HEK293 (cell line): Measurements from ENCODE around the gene ZNHIT3.

ENCODE experiments used
- CTCF ChIA-PET: fragments of 350-600 bp; formaldehyde crosslinking; extraction: SDS; loops from one replicate; lab custom pipeline; 2021; ENCODE audit warnings: antibody characterized with exemption; lab: Yijun Ruan, JAX
- POLR2A ChIA-PET: fragments of 300-600 bp; formaldehyde crosslinking; extraction: SDS; loops from one replicate; lab custom pipeline; 2020; ENCODE audit warnings: antibody characterized with exemption, inconsistent platforms; lab: Yijun Ruan, JAX
- H3K27ac ChIP-seq: fragments of 200-500 bp; sonication (Bioruptor generic); 2 replicates; pipeline ENCODE4 v1.5.1; 2014; ENCODE audit warnings: low read depth, low read length, control low read depth, inconsistent platforms; ENCODE audit errors: extremely low read depth
- H3K36me3 ChIP-seq, 2 experiments: fragments of 200-500 bp in 1 of 2; sonication (Bioruptor generic) in 1 of 2; 1 replicate in 1 of 2; 2 replicates in 1 of 2; pipeline ENCODE4 v1.5.1; 2014 to 2017; ENCODE audit warnings: inconsistent platforms in 2 of 2, low read length in 2 of 2; ENCODE audit not compliant: control insufficient read depth in 2 of 2, insufficient read depth in 1 of 2
- H3K4me1 ChIP-seq: fragments of 200-500 bp; sonication (Bioruptor generic); 2 replicates; pipeline ENCODE4 v1.5.1; 2014; ENCODE audit warnings: mild to moderate bottlenecking, low read length, inconsistent platforms; ENCODE audit not compliant: control insufficient read depth, insufficient read depth
- H3K4me3 ChIP-seq: 2 replicates; pipeline ENCODE4 v1.5.1; 2011; ENCODE audit warnings: low read depth, mild to moderate bottlenecking, control low read depth, low read length, moderate library complexity
- H3K9me3 ChIP-seq: fragments of 200-500 bp; sonication (Bioruptor generic); 2 replicates; pipeline ENCODE4 v1.5.1; 2014; ENCODE audit warnings: low read depth, low read length, inconsistent platforms; ENCODE audit not compliant: control insufficient read depth, insufficient read depth
- ELK4 ChIP-seq: IDR thresholded peaks from 2 replicates; pipeline ENCODE4 v1.6.1; 2011; ENCODE audit warnings: mild to moderate bottlenecking, low read depth, low read length, borderline replicate concordance
- ZFP37 ChIP-seq: fragments of 450-650 bp; formaldehyde crosslinking; IDR thresholded peaks from 2 replicates; pipeline ENCODE4 v1.5.1; 2016; ENCODE audit warnings: missing biosample characterization, missing genetic modification characterization
- ZFP41 ChIP-seq: fragments of 450-650 bp; formaldehyde crosslinking; IDR thresholded peaks from 2 replicates; pipeline ENCODE4 v1.5.1; 2016; ENCODE audit warnings: missing biosample characterization, missing genetic modification characterization, borderline replicate concordance
- ZNF202 ChIP-seq: fragments of 450-650 bp; formaldehyde crosslinking; IDR thresholded peaks from 2 replicates; pipeline ENCODE4 v1.5.1; 2016; ENCODE audit warnings: missing biosample characterization, missing genetic modification characterization, borderline replicate concordance
- ZNF23 ChIP-seq: fragments of 450-650 bp; formaldehyde crosslinking; IDR thresholded peaks from 2 replicates; pipeline ENCODE4 v1.5.1; 2016; ENCODE audit warnings: missing biosample characterization, missing genetic modification characterization, borderline replicate concordance
- ZNF280D ChIP-seq: fragments of 450-650 bp; formaldehyde crosslinking; IDR thresholded peaks from 2 replicates; pipeline ENCODE4 v1.5.1; 2016; ENCODE audit warnings: missing biosample characterization, missing genetic modification characterization
- ZNF335 ChIP-seq: fragments of 450-650 bp; formaldehyde crosslinking; conservative IDR thresholded peaks from 2 replicates; pipeline ENCODE4 v1.5.1; 2016; ENCODE audit warnings: missing biosample characterization, missing genetic modification characterization
- ZNF404 ChIP-seq: fragments of 450-650 bp; formaldehyde crosslinking; IDR thresholded peaks from 2 replicates; pipeline ENCODE4 v1.5.1; 2017; ENCODE audit warnings: missing biosample characterization, missing genetic modification characterization
- ZNF510 ChIP-seq: fragments of 450-650 bp; formaldehyde crosslinking; IDR thresholded peaks from 2 replicates; pipeline ENCODE4 v1.5.1; 2018; ENCODE audit warnings: mild to moderate bottlenecking, missing genetic modification characterization, missing biosample characterization; ENCODE audit not compliant: insufficient replicate concordance
- ZNF558 ChIP-seq: fragments of 450-650 bp; formaldehyde crosslinking; IDR thresholded peaks from 2 replicates; pipeline ENCODE4 v1.5.1; 2016; ENCODE audit warnings: missing biosample characterization, missing genetic modification characterization
- ZNF610 ChIP-seq: fragments of 450-650 bp; formaldehyde crosslinking; IDR thresholded peaks from 2 replicates; pipeline ENCODE4 v1.5.1; 2016; ENCODE audit warnings: missing biosample characterization, missing genetic modification characterization, borderline replicate concordance
- ZNF624 ChIP-seq: fragments of 450-650 bp; formaldehyde crosslinking; IDR thresholded peaks from 2 replicates; pipeline ENCODE4 v1.5.1; 2017; ENCODE audit warnings: missing biosample characterization, missing genetic modification characterization
- ZNF660 ChIP-seq: fragments of 450-650 bp; IDR thresholded peaks from 2 replicates; pipeline ENCODE4 v1.5.1; 2018; ENCODE audit warnings: missing biosample characterization, mild to moderate bottlenecking, missing genetic modification characterization
- ZSCAN4 ChIP-seq: fragments of 450-650 bp; formaldehyde crosslinking; IDR thresholded peaks from 2 replicates; pipeline ENCODE4 v1.5.1; 2017; ENCODE audit warnings: missing biosample characterization, missing genetic modification characterization
- TF ChIP-seq, protein P1 (sequence below): fragments of 450-650 bp; formaldehyde crosslinking; IDR thresholded peaks from 2 replicates; pipeline ENCODE4 v1.5.1; 2016; ENCODE audit warnings: missing biosample characterization, missing genetic modification characterization, low read depth
- TF ChIP-seq, protein P2 (sequence below): fragments of 450-650 bp; formaldehyde crosslinking; IDR thresholded peaks from 2 replicates; pipeline ENCODE4 v1.5.1; 2017; ENCODE audit warnings: missing biosample characterization, missing genetic modification characterization

The ZNHIT3 gene

GRCh38 chr17:36460265-36460937 is 26.1 kb upstream of the ZNHIT3 start:
- TF ChIP-seq, protein P1, sequence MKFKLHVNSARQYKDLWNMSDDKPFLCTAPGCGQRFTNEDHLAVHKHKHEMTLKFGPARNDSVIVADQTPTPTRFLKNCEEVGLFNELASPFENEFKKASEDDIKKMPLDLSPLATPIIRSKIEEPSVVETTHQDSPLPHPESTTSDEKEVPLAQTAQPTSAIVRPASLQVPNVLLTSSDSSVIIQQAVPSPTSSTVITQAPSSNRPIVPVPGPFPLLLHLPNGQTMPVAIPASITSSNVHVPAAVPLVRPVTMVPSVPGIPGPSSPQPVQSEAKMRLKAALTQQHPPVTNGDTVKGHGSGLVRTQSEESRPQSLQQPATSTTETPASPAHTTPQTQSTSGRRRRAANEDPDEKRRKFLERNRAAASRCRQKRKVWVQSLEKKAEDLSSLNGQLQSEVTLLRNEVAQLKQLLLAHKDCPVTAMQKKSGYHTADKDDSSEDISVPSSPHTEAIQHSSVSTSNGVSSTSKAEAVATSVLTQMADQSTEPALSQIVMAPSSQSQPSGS (tag by site-specific recombination): no peak
- TF ChIP-seq ZNF558 (tag by site-specific recombination) (no peak), ZFP41 (tag by site-specific recombination) (no peak), ELK4 (no peak), ZNF202 (tag by site-specific recombination) (no peak), ZNF510 (no peak), ZNF610 (tag by site-specific recombination) (no peak), ZNF660 (tag by site-specific recombination) (no peak), ZFP37 (tag by site-specific recombination) (no peak), ZSCAN4 (tag by site-specific recombination) (no peak), ZNF404 (no peak), ZNF280D (tag by site-specific recombination) (no peak)
- TF ChIP-seq, protein P2, sequence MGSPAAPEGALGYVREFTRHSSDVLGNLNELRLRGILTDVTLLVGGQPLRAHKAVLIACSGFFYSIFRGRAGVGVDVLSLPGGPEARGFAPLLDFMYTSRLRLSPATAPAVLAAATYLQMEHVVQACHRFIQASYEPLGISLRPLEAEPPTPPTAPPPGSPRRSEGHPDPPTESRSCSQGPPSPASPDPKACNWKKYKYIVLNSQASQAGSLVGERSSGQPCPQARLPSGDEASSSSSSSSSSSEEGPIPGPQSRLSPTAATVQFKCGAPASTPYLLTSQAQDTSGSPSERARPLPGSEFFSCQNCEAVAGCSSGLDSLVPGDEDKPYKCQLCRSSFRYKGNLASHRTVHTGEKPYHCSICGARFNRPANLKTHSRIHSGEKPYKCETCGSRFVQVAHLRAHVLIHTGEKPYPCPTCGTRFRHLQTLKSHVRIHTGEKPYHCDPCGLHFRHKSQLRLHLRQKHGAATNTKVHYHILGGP: no peak
- CTCF ChIA-PET: interaction anchor here (0.9 to 2.4 kb wide), 2 partner anchors 23 to 312 kb away, joined by 3 to 8 read pairs; no protein-coding TSS in a partner anchor
- no peaks in the 10 kb centered on the region for H3K9me3 ChIP-seq
- H3K4me1 ChIP-seq: no peaks in the 10 kb centered on the region
- POLR2A ChIA-PET: no interaction called here
- no peak overlapping the region for H3K4me3 ChIP-seq
- H3K36me3 ChIP-seq: no peaks in the 10 kb centered on the region
- no peak overlapping the region for H3K27ac ChIP-seq

- no peak overlapping the region for H3K4me3 ChIP-seq
- H3K4me1 ChIP-seq: no peaks in the 10 kb centered on the region
- POLR2A ChIA-PET: no interaction called here
- no peak overlapping the region for H3K27ac ChIP-seq
- CTCF ChIA-PET: interaction anchor here (2.4 kb wide), 1 partner anchor 22 kb away, joined by 8 read pairs; no protein-coding TSS in a partner anchor
- H3K9me3 ChIP-seq: no peaks in the 10 kb centered on the region
- no peaks in the 10 kb centered on the region for H3K36me3 ChIP-seq
- no peak for TF ChIP-seq ZNF624
- no peak for TF ChIP-seq ZNF335 (tag by site-specific recombination)
- TF ChIP-seq ZNF23 (tag by site-specific recombination): no peak
- TF ChIP-seq, protein P1 (tag by site-specific recombination): no peak
These were observed 25.0 kb upstream of the ZNHIT3 start for GRCh38 chr17:36461330-36462110.
